Sciatic nerve (tissue), 2 donors: ENCODE results near the gene NKTR. TPM values are rescaled to one million over a fixed set of nuclear protein-coding genes. Genes with fewer than 3 reads are reported as not detected.
"Not testable (repeated sequence)": the region's sequence is repeated elsewhere in the genome, so short reads cannot be mapped to it uniquely, and the experiment has no call there.

Experiments used
- ATAC-seq: fragments of 200-7000 bp; cut with Tn5 transposase; one replicate; pipeline ENCODE4 v1.9.1; 2020; ENCODE audit warnings: mild to moderate bottlenecking, moderate library complexity
- DNase-seq: peaks from one replicate; pipeline ENCODE4 v3.0.0-alpha.2; 2020; ENCODE audit warnings: low spot score
- intact Hi-C: fragments of 100-400 bp; cut with DNase I; formaldehyde crosslinking; loops from one replicate; pipeline ENCODE4 v1.14.2; 2022
- total RNA-seq: library from RNA; stranded (reverse); fragmentation: NEBNext Ultra II Directional; extraction: Animal tissue kit (Norgen Biotek cat#: 25700); gene quantifications from one replicate; pipeline ENCODE4 v1.2.1, GENCODE V29; 2021
- donor health status: DM: no; HTN: no; CAD: no.
- donor health status: DM: no; HTN: no; CAD: no.

The NKTR gene
- total RNA-seq, result 149 TPM

DNA sequence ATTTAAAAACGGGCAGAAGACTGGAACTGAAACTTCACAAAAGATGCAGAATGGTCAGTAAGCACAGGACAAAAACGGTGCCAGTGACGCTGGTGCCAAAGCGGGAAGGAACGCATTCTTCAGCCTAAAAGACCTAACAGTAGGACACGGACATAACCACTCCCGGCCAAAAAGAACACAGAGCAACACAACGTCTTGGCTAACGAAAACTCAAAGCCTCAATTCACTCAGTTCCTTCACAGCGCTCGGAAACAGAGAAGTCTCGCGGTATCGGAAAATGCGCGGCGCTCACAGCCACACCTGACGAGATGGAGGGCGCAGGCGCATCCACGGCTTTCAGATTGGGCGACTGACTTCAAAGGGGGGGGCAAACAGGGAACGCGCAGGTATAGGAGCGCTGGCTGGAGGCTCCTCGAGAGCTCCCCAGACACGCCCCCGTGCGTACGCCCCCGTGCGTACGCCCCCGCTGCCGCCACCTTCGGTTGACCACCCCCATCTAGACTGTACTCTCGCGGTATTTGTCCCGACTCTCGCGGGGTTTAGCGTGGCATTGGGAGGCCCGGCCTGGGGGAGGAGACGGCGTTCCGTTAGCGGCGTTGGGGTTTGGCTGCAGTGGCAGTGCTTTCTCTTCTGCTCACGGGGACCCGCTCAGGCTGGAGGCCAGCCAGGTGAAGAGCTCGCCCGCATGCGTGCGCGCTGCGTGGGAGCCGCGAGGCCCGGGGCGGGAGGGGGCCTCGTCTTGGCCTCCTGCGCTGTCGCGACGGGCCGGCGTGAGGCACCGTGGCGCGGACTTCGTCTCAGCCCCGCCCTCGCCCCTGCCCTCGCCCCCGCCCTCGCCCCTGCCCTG is at the start of gene NKTR:
NKTR (plus strand) TSS at position 576 of the 847 bp plus-strand sequence. CDS start 321 bp downstream, outside the sequence.
- peak; percentile 99 for DNase-seq
- intact Hi-C loops, result loop anchor here (10.0 kb wide), 1 partner anchor 144 kb away; no protein-coding TSS in a partner anchor
- ATAC-seq, result peak; percentile 96

GRCh38 chr3:42552830-42553229 is 47.7 kb upstream of the NKTR start:
- intact Hi-C loops, result no loop called here
- DNase-seq, result no peak
- no peak for ATAC-seq

DNA sequence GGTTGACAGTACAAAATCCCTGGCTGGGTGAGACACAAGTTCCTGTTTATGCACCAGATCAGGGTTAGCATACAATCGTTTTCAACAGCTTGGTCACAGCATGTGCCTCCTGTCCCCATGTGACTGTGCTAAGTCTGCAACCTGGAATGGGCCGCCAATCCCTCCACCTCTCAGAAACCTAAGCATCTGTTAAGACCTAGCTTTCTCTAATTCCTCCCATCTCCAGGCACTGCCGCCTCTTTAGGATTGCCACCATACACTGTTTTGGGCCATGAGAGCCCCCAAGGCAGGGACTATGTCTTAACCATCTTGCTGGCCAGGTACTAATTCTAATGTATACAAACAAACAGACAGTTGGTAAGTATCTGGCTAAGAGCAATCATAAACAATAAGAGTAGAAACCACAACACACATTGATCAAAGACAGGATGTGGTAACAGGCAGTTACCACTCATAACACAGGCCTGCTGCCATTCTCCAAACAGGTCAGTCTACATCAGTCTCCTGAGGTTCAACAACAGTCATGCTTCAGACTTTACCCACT is 44.3 kb upstream of the NKTR start:
- DNase-seq, result no peak
- intact Hi-C loops, result no loop called here
- ATAC-seq, result no peak

GRCh38 chr3:42556817-42557216 is 43.7 kb upstream of the NKTR start:
- intact Hi-C loops, DNase-seq, ATAC-seq: not testable (repeated sequence)

DNA sequence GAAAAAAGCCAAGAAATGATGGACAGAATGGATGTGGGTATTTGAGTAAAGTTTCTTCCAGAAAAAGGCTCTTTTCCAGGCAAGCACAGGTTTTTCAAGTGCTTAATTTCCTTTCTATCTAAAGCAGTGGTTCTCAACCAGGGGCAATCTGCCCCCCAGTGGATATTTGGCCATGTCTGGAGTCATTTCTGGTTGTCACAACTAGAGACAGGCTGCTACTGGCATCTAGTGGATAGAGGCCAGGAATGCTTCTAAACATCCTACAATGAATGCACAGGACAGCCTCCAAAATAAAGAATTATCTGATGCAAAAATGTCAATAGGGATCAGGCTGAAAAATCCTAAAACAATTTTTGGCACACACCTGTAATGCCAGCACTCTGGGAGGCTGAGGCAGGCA is 42.6 kb upstream of the NKTR start:
- intact Hi-C loops, result no loop called here
- DNase-seq (no peak), ATAC-seq (no peak)

DNA sequence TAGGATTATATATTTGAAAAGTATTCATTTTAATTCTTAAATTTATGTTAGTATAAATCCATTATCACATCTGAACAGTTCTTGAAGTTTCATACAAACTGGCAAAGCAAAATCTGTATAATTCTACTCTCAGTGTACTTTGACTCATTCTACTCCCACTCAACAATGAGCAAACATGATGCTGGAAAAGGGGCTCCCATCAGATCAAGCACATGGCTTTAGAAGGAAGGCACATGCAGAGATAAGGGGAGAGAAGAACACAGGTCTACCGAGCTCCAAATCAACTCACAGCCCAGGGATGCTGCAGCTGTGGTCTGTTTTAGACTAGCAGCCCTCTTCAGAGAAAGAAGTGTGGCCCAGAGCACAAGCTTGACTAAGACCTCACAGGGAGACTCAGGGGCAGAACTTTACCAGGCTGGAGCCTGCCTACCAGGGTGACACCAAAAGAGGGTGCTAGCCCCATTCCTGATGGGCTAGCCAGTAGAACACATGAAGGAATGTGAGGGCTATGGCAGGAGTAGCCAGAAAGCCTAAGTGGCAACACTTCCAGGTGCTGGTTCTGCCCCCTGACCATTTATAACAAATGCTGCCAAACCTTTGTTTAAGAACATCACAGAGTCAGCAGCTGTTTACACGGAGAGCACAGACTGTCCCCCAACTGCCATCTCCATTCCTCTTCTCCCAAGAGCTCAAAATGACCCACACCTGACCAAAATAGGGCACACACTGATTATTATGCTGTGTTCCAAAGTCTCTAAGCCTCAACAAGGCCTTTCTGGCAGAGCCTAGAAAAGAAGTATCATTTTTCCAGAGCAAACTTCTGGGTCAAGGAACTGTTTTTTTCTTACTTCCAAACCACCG is 38.2 kb upstream of the NKTR start:
- intact Hi-C loops, result no loop called here
- ATAC-seq (no peak), DNase-seq (no peak)

- ATAC-seq, result no peak
- intact Hi-C loops, result no loop called here
Measured at GRCh38 chr3:42569593-42570142, 30.8 kb upstream of the NKTR start.

DNA sequence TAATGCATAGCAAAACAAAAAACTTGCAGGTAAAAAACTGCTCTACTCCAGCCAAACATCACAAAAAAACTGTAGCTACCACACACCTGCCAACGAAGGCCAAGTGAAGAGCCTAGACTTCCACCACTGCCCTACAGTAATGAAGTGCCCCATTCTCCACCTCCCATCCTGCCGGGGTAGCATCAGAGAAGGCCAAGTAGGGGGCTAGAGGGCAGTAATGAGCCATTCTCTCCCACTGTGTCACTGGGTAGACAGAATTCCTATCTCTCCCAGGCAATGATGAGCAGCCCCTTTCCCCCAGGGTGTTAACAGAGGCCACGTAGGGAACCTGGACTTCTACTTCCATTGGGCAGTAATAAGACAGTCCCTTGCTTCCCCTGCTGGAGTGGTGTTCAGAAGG is 28.2 kb upstream of the NKTR start:
- ATAC-seq (peak; percentile 45), DNase-seq (no peak)
- intact Hi-C loops, result no loop called here

More at GRCh38 chr3:42569593-42570142, 30.8 kb upstream of the NKTR start:
- DNase-seq, result no peak

GRCh38 chr3:42575137-42575741 is 25.2 kb upstream of the NKTR start:
- no peak for ATAC-seq
- intact Hi-C loops, result no loop called here
- DNase-seq, result no peak

GRCh38 chr3:42578054-42578453 is 22.4 kb upstream of the NKTR start:
- intact Hi-C loops, result no loop called here
- ATAC-seq (no peak), DNase-seq (no peak)

GRCh38 chr3:42579346-42579745 is 21.1 kb upstream of the NKTR start:
- intact Hi-C loops, DNase-seq, ATAC-seq: not testable (repeated sequence)

GRCh38 chr3:42581400-42581708 is 19.1 kb upstream of the NKTR start:
- intact Hi-C loops, result loop anchor here (5.0 kb wide), 1 partner anchor 166 kb away; no protein-coding TSS in a partner anchor
- no peak for ATAC-seq
- DNase-seq, result no peak

DNA sequence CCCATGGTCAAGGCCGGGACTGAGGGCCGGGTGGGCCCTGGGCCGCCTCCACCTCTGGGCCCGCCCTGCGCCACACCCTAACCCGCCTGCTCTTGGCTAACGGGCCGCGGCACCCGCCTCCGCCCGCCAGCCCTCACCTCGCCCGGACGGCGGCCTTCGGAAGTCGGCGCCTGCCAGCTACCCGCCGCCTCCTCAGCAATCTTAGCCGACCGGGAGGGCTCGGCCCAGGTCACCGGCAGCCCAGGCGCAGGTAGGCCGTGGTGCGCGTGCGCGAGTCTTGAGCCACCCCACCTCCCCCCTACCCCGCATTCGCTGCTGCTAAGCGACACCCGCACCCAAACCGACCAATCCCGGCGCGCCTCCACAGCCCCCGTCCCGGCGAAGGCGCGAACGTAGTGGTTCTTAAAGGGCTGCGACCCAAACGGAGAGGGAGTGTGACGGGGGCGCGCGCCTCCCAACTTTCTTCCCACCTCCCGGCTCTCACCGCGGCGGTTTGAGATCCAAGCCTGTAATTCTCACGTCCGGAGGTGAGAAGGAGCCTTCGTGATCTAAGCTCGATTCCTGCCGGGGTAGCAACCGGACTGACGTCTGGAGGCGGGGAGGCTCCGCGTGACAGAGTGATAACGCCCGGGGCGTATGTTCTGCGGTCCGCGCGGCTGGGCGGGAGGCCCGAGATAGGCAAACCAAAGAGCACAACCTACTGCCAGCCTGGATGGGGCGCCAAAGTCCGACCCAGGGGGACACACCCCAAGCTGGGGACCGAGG is 18.6 kb upstream of the NKTR start, which contains the start of gene SEC22C:
SEC22C (minus strand) TSS at position 259 of the 765 bp plus-strand sequence. CDS start 12,921 bp downstream, outside the sequence.
- intact Hi-C loops, result loop anchor here (5.0 kb wide), 1 partner anchor 165 kb away; no protein-coding TSS in a partner anchor
- DNase-seq (peak; percentile 96), ATAC-seq (peak; percentile 99)

- DNase-seq (no peak), ATAC-seq (no peak)
- intact Hi-C loops, result loop anchor here (5.0 kb wide), 1 partner anchor 165 kb away; no protein-coding TSS in a partner anchor
Measured at GRCh38 chr3:42582474-42583070, 17.9 kb upstream of the NKTR start.

- no peak for ATAC-seq
- no peak for DNase-seq
- intact Hi-C loops, result no loop called here
Measured at GRCh38 chr3:42588625-42589024, 11.9 kb upstream of the NKTR start.

DNA sequence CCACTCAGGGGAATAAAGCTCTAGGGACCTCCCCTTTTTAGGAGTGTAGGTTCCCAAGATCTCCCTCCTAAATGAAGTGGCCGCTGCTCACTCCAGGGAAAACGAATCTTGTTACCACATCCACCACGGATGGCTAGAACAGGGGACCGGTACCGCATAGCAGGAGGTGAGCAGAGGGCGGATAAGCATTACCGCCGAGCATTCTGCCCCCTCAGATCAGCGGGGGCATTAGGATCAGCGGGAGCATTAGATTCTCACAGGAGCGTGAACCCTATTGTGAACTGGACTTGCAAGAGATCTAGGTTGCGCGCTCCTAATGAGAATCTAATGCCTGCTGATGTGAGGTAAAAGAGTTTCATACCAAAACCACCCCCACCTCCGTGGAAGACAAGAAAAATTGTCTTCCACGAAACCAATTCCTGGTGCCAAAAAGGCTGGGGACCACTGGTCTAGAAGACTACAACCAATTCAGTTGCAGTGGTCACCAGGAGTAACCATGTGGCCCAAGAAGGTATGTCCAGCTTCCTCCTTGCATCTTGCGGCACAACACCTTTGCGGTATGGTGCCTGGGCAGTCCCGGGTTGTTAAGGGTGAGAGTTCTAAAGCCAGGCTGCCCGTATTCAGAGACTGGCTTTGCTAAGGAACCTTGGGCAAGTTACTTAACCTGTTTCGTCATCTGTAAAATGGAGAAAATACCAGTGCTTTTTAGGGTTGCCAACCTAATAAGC is 10.9 kb upstream of the NKTR start:
- DNase-seq, result no peak
- intact Hi-C loops, result loop anchor here (10.0 kb wide), 1 partner anchor 65 kb away; the partner anchor contains the start of gene ZBTB47

More for the DNA sequence above, 10.9 kb upstream of the NKTR start:
- no peak for ATAC-seq
